Lung (tissue), 12 donors: ENCODE measurements around the gene NR5A1. TPM values are rescaled to one million over a fixed set of nuclear protein-coding genes. Genes with fewer than 3 reads are reported as not detected.

Experiments used
- ATAC-seq: fragments of 200-7000 bp; cut with Tn5 transposase; one replicate; pipeline ENCODE4 v1.9.1; 2020; ENCODE audit warnings: moderate number of reproducible peaks; ENCODE audit not compliant: insufficient read depth, low FRiP score
- DNase-seq, 3 donors: peaks; one replicate each; pipeline ENCODE4 v3.0.0-alpha.2; 2013 to 2017
- H3K27ac ChIP-seq, 2 donors: one replicate each; pipeline ENCODE4 v1.5.1; 2013; ENCODE audit warnings: mild to moderate bottlenecking in 2 of 2, moderate library complexity in 2 of 2, control low read depth in 1 of 2, inconsistent platforms in 1 of 2, low read depth in 1 of 2, low read length in 1 of 2
- H3K27me3 ChIP-seq, 3 donors: one replicate each; pipeline ENCODE4 v1.5.1; 2013; ENCODE audit warnings: low read length in 2 of 3; ENCODE audit not compliant: control insufficient read depth in 3 of 3, insufficient read depth in 3 of 3
- H3K36me3 ChIP-seq, 4 donors: one replicate each; pipeline ENCODE4 v1.5.1; 2013; ENCODE audit warnings: low read length in 4 of 4, mild to moderate bottlenecking in 1 of 4, moderate library complexity in 1 of 4; ENCODE audit not compliant: control insufficient read depth in 4 of 4, insufficient read depth in 4 of 4
- H3K4me1 ChIP-seq, 5 donors: one replicate each; pipeline ENCODE4 v1.5.1; 2013; ENCODE audit warnings: low read length in 5 of 5, mild to moderate bottlenecking in 2 of 5, moderate library complexity in 1 of 5; ENCODE audit not compliant: control insufficient read depth in 5 of 5, insufficient read depth in 5 of 5
- H3K4me3 ChIP-seq: one replicate; pipeline ENCODE4 v1.5.1; 2013; ENCODE audit warnings: mild to moderate bottlenecking, control low read depth, moderate library complexity
- H3K9ac ChIP-seq, 2 donors: one replicate each; pipeline ENCODE4 v1.5.1; 2013; ENCODE audit warnings: low read length in 2 of 2, control low read depth in 1 of 2; ENCODE audit not compliant: insufficient read depth in 1 of 2
- H3K9me3 ChIP-seq, 4 donors: one replicate each; pipeline ENCODE4 v1.5.1; 2013; ENCODE audit warnings: low read length in 3 of 4, mild to moderate bottlenecking in 1 of 4, moderate library complexity in 1 of 4; ENCODE audit not compliant: control insufficient read depth in 4 of 4, insufficient read depth in 3 of 4
- CTCF ChIP-seq: IDR thresholded peaks from 2 replicates; pipeline ENCODE4 v1.5.1; 2012; ENCODE audit warnings: mild to moderate bottlenecking; ENCODE audit errors: control extremely low read depth, extremely low read depth
- WGBS, 2 donors: extraction: QIAGEN DNeasy Blood & Tissue Kit; methylation state at CpG; one replicate each; pipeline ENCODE4 v1.1.7; 2013; 5-methylcytosine and 5-hydroxymethylcytosine counted together
- polyA plus RNA-seq, 2 donors: library from polyadenylated mRNA; stranded (reverse); fragments of 200-250 nt; gene quantifications; one replicate each; pipeline ENCODE4 v1.2.1, GENCODE V29; 2013
- total RNA-seq, 2 donors: library from RNA; depleted of rRNA in 1 of 2; stranded (reverse); fragments of >200 nt in 1 of 2; gene quantifications; one replicate each; pipeline ENCODE4 v1.2.1, GENCODE V29; 2014 to 2021
- donor health status: control.
- donor health status: control.
- donor health status: Bipolar disorder and iron deficiency.
- donor health status: healthy.
- donor health status: DM: yes; HTN: yes; CAD: no.

The NR5A1 gene
- total and polyA plus RNA-seq, 4 donors: 0.02 to 0.37 (median 0.09) TPM; not detected in 1

GRCh38 chr9:124469011-124469832 lies 38.0 kb downstream of the NR5A1 start:
- ATAC-seq (no peak), DNase-seq (no peak)
- Histone ChIP-seq H3K27me3 (peaks cover 0 to 4% (median 0%) of the 10 kb centered on the region in 3 donors), H3K4me1 (no peaks in the 10 kb centered on the region), H3K9ac (no peak overlapping the region), H3K9me3 (no peaks in the 10 kb centered on the region), H3K27ac (no peak overlapping the region), H3K36me3 (no peaks in the 10 kb centered on the region), H3K4me3 (no peak overlapping the region)
- TF ChIP-seq CTCF: no peak
- WGBS, 2 donors: 68 to 79% methylated on average over 28 of the region's 28 CpGs

- no peaks in the 10 kb centered on the region for H3K36me3 ChIP-seq
- no peak overlapping the region for H3K4me3 ChIP-seq
- ATAC-seq (no peak), DNase-seq (no peak)
- TF ChIP-seq CTCF: no peak
- H3K27ac ChIP-seq: no peak overlapping the region
- H3K9ac ChIP-seq: no peak overlapping the region
- peaks cover 0 to 4% (median 0%) of the 10 kb centered on the region in 3 donors for H3K27me3 ChIP-seq
- no peaks in the 10 kb centered on the region for H3K9me3 ChIP-seq
- H3K4me1 ChIP-seq: no peaks in the 10 kb centered on the region
- 81 to 86% methylated on average over 18 to 19 of the region's 19 CpGs for WGBS, 2 donors
Observed at GRCh38 chr9:124468061-124468740, 39.0 kb downstream of the NR5A1 start.

GRCh38 chr9:124467410-124468060 lies 39.7 kb downstream of the NR5A1 start:
- 90 to 92% methylated on average over 13 to 17 of the region's 17 CpGs for WGBS, 2 donors
- no peak overlapping the region for H3K4me3 ChIP-seq
- H3K27ac ChIP-seq: no peak overlapping the region
- TF ChIP-seq CTCF: no peak
- no peak overlapping the region for H3K9ac ChIP-seq
- peaks cover 0 to 4% (median 2%) of the 10 kb centered on the region in 3 donors for H3K27me3 ChIP-seq
- no peak for ATAC-seq
- H3K4me1 ChIP-seq: no peaks in the 10 kb centered on the region
- no peaks in the 10 kb centered on the region for H3K36me3 ChIP-seq
- H3K9me3 ChIP-seq: no peaks in the 10 kb centered on the region
- no peak for DNase-seq
